GM12878 (cell line): ENCODE data around the gene RGS12. TPM values are rescaled to one million over a fixed set of nuclear protein-coding genes. Genes with fewer than 3 reads are reported as not detected.

ENCODE experiments used
- BRCA1 ChIP-seq: IDR thresholded peaks from 2 replicates; pipeline ENCODE4 v1.6.1; 2011; ENCODE audit warnings: low read depth, low read length, improper control_type of control experiment
- DPF2 ChIP-seq: fragments of 450-650 bp; IDR thresholded peaks from 2 replicates; pipeline ENCODE4 v1.6.1; 2017; ENCODE audit warnings: mild to moderate bottlenecking
- JUNB ChIP-seq: IDR thresholded peaks from 2 replicates; pipeline ENCODE4 v1.6.1; 2016; ENCODE audit warnings: antibody characterized with exemption, mild to moderate bottlenecking
- LARP7 ChIP-seq: fragments of 450-650 bp; IDR thresholded peaks from 2 replicates; pipeline ENCODE4 v1.6.1; 2017; ENCODE audit warnings: mild to moderate bottlenecking
- MEF2B ChIP-seq: fragments of 450-650 bp; IDR thresholded peaks from 2 replicates; pipeline ENCODE4 v1.6.1; 2018; ENCODE audit warnings: mild to moderate bottlenecking, moderate library complexity; ENCODE audit not compliant: partially characterized antibody, poor library complexity, severe bottlenecking
- NBN ChIP-seq: fragments of 450-650 bp; IDR thresholded peaks from 2 replicates; pipeline ENCODE4 v1.6.1; 2016
- NFIC ChIP-seq: IDR thresholded peaks from 2 replicates; pipeline ENCODE4 v1.6.1; 2012; ENCODE audit warnings: low read depth, mild to moderate bottlenecking, inconsistent platforms, low read length, moderate library complexity
- SKIL ChIP-seq: fragments of 450-650 bp; IDR thresholded peaks from 2 replicates; pipeline ENCODE4 v1.6.1; 2017; ENCODE audit warnings: mild to moderate bottlenecking, low read depth, inconsistent platforms; ENCODE audit not compliant: poor library complexity, severe bottlenecking
- polyA plus RNA-seq, 11 experiments: library from polyadenylated mRNA; depleted of rRNA in 4 of 11; unstranded in 6 of 11; stranded (reverse) in 5 of 11; fragments of >200 nt; fragmentation: Nextera tagmentation in 4 of 11; fragmentation: Illumina TruSeq in 1 of 11; extraction: Ambion mirVana in 4 of 11; extraction: Trizol in 1 of 11; gene quantifications; 1 replicate in 1 of 11; 2 replicates in 10 of 11; pipeline versions ENCODE4 v1.2.1 to v1.2.3, GENCODE V29; 2011 to 2016; ENCODE audit warnings: inconsistent platforms in 2 of 11, missing spikeins in 2 of 11, low read depth in 1 of 11
- total RNA-seq, 4 experiments: library from RNA; depleted of rRNA in 3 of 4; stranded (reverse); fragments of >200 nt in 3 of 4; fragmentation: Illumina TruSeq in 1 of 4; extraction: Trizol in 1 of 4; gene quantifications; 2 replicates each; pipeline versions ENCODE4 v1.2.1 to v1.2.3, GENCODE V29; 2013 to 2021
- TF ChIP-seq, protein P1 (sequence below): fragments of 450-650 bp; formaldehyde crosslinking; IDR thresholded peaks from 2 replicates; pipeline ENCODE4 v1.5.0; 2022; ENCODE audit warnings: mild to moderate bottlenecking, missing genetic modification characterization

The RGS12 gene
- total and polyA plus RNA-seq, 10 of the 15 experiments (the other 5 are each of a cell fraction or from before 2014, with no cell fraction given), result 0.02 to 2.2 (median 0.73) TPM

- TF ChIP-seq, protein P1, sequence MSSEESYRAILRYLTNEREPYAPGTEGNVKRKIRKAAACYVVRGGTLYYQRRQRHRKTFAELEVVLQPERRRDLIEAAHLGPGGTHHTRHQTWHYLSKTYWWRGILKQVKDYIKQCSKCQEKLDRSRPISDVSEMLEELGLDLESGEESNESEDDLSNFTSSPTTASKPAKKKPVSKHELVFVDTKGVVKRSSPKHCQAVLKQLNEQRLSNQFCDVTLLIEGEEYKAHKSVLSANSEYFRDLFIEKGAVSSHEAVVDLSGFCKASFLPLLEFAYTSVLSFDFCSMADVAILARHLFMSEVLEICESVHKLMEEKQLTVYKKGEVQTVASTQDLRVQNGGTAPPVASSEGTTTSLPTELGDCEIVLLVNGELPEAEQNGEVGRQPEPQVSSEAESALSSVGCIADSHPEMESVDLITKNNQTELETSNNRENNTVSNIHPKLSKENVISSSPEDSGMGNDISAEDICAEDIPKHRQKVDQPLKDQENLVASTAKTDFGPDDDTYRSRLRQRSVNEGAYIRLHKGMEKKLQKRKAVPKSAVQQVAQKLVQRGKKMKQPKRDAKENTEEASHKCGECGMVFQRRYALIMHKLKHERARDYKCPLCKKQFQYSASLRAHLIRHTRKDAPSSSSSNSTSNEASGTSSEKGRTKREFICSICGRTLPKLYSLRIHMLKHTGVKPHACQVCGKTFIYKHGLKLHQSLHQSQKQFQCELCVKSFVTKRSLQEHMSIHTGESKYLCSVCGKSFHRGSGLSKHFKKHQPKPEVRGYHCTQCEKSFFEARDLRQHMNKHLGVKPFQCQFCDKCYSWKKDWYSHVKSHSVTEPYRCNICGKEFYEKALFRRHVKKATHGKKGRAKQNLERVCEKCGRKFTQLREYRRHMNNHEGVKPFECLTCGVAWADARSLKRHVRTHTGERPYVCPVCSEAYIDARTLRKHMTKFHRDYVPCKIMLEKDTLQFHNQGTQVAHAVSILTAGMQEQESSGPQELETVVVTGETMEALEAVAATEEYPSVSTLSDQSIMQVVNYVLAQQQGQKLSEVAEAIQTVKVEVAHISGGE, result no peak
- TF ChIP-seq NBN (no peak), BRCA1 (no peak), JUNB (no peak), MEF2B (no peak), SKIL (no peak), NFIC (no peak), LARP7 (no peak), DPF2 (no peak)
Observed at GRCh38 chr4:3246458-3247398, 46.1 kb upstream of the RGS12 start (continued).
